ENCODE data around the gene LSG1.
"Not testable (repeated sequence)": the region's sequence is repeated elsewhere in the genome, so short reads cannot be mapped to it uniquely, and the experiment has no call there.

LSG1 gene

GRCh38 chr3:194657439-194657838 is 14.6 kb downstream of the LSG1 start:
- no peak for DNase-seq (ENCODE audit: low read depth)

GRCh38 chr3:194654443-194654842 is 17.5 kb downstream of the LSG1 start:
- no peak for DNase-seq (ENCODE audit: low read depth)

GRCh38 chr3:194647747-194648146 is 24.2 kb downstream of the LSG1 start:
- DNase-seq (ENCODE audit: low read depth): no peak

- DNase-seq (ENCODE audit: low read depth): no peak
These were observed 29.2 kb downstream of the LSG1 start for GRCh38 chr3:194642769-194643168.

- DNase-seq (ENCODE audit: low read depth): peak; percentile 71
These were observed 31.2 kb downstream of the LSG1 start for GRCh38 chr3:194640829-194641228.

- no peak for DNase-seq (ENCODE audit: low read depth)
These were observed 32.9 kb downstream of the LSG1 start for GRCh38 chr3:194638991-194639605.

GRCh38 chr3:194637541-194638400 is 34.2 kb downstream of the LSG1 start:
- DNase-seq (ENCODE audit: low read depth): no peak

GRCh38 chr3:194637066-194637465 is 34.9 kb downstream of the LSG1 start:
- DNase-seq (ENCODE audit: low read depth): peak; percentile 24

GRCh38 chr3:194633349-194634004 is 38.5 kb downstream of the LSG1 start, which contains the start of gene TMEM44:
Gene TMEM44 (minus strand): TSS chr3:194633419. CDS start chr3:194633215, 204 bp downstream.
- peak; percentile 94 for DNase-seq (ENCODE audit: low read depth)

- DNase-seq (ENCODE audit: low read depth): peak; percentile 61
These were observed 39.1 kb downstream of the LSG1 start for GRCh38 chr3:194632809-194633348.

- DNase-seq (ENCODE audit: low read depth): no peak
These were observed 39.7 kb downstream of the LSG1 start for GRCh38 chr3:194632226-194632808.

- no peak for DNase-seq (ENCODE audit: low read depth)
These were observed 40.3 kb downstream of the LSG1 start for GRCh38 chr3:194631696-194632095.

- DNase-seq (ENCODE audit: low read depth): not testable (repeated sequence)
These were observed 41.3 kb downstream of the LSG1 start for GRCh38 chr3:194630681-194631080.

GRCh38 chr3:194624956-194625355 is 47.0 kb downstream of the LSG1 start:
- no peak for DNase-seq (ENCODE audit: low read depth)

- DNase-seq (ENCODE audit: low read depth): no peak
These were observed 48.3 kb downstream of the LSG1 start for GRCh38 chr3:194623449-194624290.

GRCh38 chr3:194622621-194623340 is 49.2 kb downstream of the LSG1 start:
- DNase-seq (ENCODE audit: low read depth): no peak

GRCh38 chr3:194621947-194622346 is 50.0 kb downstream of the LSG1 start:
- DNase-seq (ENCODE audit: low read depth): no peak

GRCh38 chr3:194620196-194620595 is 51.8 kb downstream of the LSG1 start:
- no peak for DNase-seq (ENCODE audit: low read depth)

- DNase-seq (ENCODE audit: low read depth): no peak
These were observed 52.2 kb downstream of the LSG1 start for GRCh38 chr3:194619741-194620140.

- no peak for DNase-seq (ENCODE audit: low read depth)
These were observed 53.0 kb downstream of the LSG1 start for GRCh38 chr3:194618858-194619608.
